Pancreas (tissue), 10 donors: ENCODE measurements around the gene ZNF644. TPM values are rescaled to one million over a fixed set of nuclear protein-coding genes. Genes with fewer than 3 reads are reported as not detected.
"Not testable (repeated sequence)": the region's sequence is repeated elsewhere in the genome, so short reads cannot be mapped to it uniquely, and the experiment has no call there.

ENCODE experiments used
- ATAC-seq, 4 donors: fragments of 200-7000 bp; cut with Tn5 transposase; one replicate each; pipeline versions ENCODE4 v1.8.0 to v1.9.1; 2020; ENCODE audit warnings: mild to moderate bottlenecking in 4 of 4, moderate library complexity in 4 of 4
- DNase-seq, 6 donors: peaks; one replicate each; pipeline ENCODE4 v3.0.0-alpha.2; 2020
- FAIRE-seq: peaks from 2 replicates; lab custom pipeline; 2012; peaks lifted over from hg19 to GRCh38; lab: Jason Lieb, UNC
- H3K27ac ChIP-seq, 4 donors: fragments of 200-600 bp; sonication (generic); 1 replicate in 3 of 4; 2 replicates in 1 of 4; pipeline versions ENCODE4 v1.5.0 to v1.8.0; 2020
- H3K27me3 ChIP-seq, 4 donors: fragments of 200-600 bp; one replicate each; pipeline ENCODE4 v1.8.0; 2021
- H3K36me3 ChIP-seq, 3 donors: fragments of 200-600 bp; sonication (generic) in 1 of 3; one replicate each; pipeline versions ENCODE4 v1.5.0 to v1.8.0; 2020 to 2021
- H3K4me1 ChIP-seq, 3 donors: fragments of 200-600 bp; one replicate each; pipeline ENCODE4 v1.8.0; 2021
- H3K4me3 ChIP-seq, 4 donors: fragments of 200-600 bp; sonication (generic) in 2 of 4; one replicate each; pipeline versions ENCODE4 v1.5.0 to v1.8.0; 2020 to 2021
- H3K9me3 ChIP-seq, 4 donors: fragments of 200-600 bp; one replicate each; pipeline ENCODE4 v1.8.0; 2021
- CTCF ChIP-seq, 4 donors: fragments of 200-600 bp; sonication (generic) in 3 of 4; IDR thresholded peaks; one replicate each; pipeline versions ENCODE4 v1.5.0 to v1.8.0; 2021; ENCODE audit warnings: antibody characterized with exemption in 4 of 4
- WGBS, 2 donors: extraction: QIAGEN DNeasy Blood & Tissue Kit; methylation state at CpG; one replicate each; pipeline ENCODE4 v1.1.7; 2013; 5-methylcytosine and 5-hydroxymethylcytosine counted together
- intact Hi-C, 3 donors: fragments of 100-400 bp; cut with DNase I; formaldehyde crosslinking; loops; one replicate each; pipeline versions ENCODE4 v1.11.1 to v1.14.2; 2022
- polyA plus RNA-seq, 2 donors: library from polyadenylated mRNA; stranded (reverse); fragments of 200-250 nt; gene quantifications; one replicate each; pipeline ENCODE4 v1.2.3, GENCODE V29; 2013
- total RNA-seq, 6 donors: library from RNA; stranded (reverse); fragmentation: NEBNext Ultra II Directional in 4 of 6; extraction: Animal tissue kit (Norgen Biotek cat#: 25700) in 4 of 6; gene quantifications; one replicate each; pipeline versions ENCODE4 v1.2.1 to v1.2.4, GENCODE V29; 2021 to 2023
- donor health status: healthy with polysubstance abuse.
- donor health status: DM: no; HTN: no; CAD: no; lungs with moderate emphysema.
- donor health status: DM: no; HTN: no; CAD: no.
- donor health status: control.
- donor health status: control.
- donor health status: Bipolar disorder and iron deficiency.
- donor health status: DM: yes; HTN: yes; CAD: no.
- donor health status: DM: no; HTN: no; CAD: no.
- donor health status: DM: no; HTN: no; CAD: no.
- donor health status: DM: yes; HTN: yes; CAD: no.

The ZNF644 gene
- total RNA-seq (10 to 100 TPM; 15.9 to 33.6 (median 22.6) TPM), polyA plus RNA-seq (10 to 100 TPM; 10.0 to 13.6 TPM)

- intact Hi-C loops: no loop called here
- no peaks in the 10 kb centered on the region for H3K36me3 ChIP-seq
- peaks cover 0 to 25% (median 23%) of the 10 kb centered on the region in 3 donors for H3K4me1 ChIP-seq
- no peak for TF ChIP-seq CTCF (IDR thresholded peaks at IDR 0.05)
- H3K4me3 ChIP-seq: peak within 1 kb of the TSS; percentile 56 to 83 (median 64)
- peak; percentile 88 to 96 (median 91) for ATAC-seq
- H3K9me3 ChIP-seq: no peaks in the 10 kb centered on the region
- peak within 1 kb of the TSS; percentile 95 to 100 (median 99) for H3K27ac ChIP-seq
- no peaks in the 10 kb centered on the region for H3K27me3 ChIP-seq
- DNase-seq: peak; percentile 90 to 95 (median 92)
- no peak for FAIRE-seq
- WGBS, 2 donors: 1% methylated on average over 62 to 70 of the region's 70 CpGs
These were observed at the start of gene ZNF644 for GRCh38 chr1:91021686-91022517. ZNF644 (minus strand) TSS chr1:91022035; CDS start chr1:90982353, 39,682 bp downstream.

GRCh38 chr1:91070298-91070697, 48.5 kb upstream of the ZNF644 start:
- 49 to 52% methylated on average over 3 of the region's 3 CpGs for WGBS, 2 donors
- no peaks in the 10 kb centered on the region for H3K4me1 ChIP-seq

GRCh38 chr1:91066538-91066937, 44.7 kb upstream of the ZNF644 start:
- no peak for FAIRE-seq
- DNase-seq: no peak
- no peaks in the 10 kb centered on the region for H3K4me1 ChIP-seq
- no peak for ATAC-seq
- 63 to 71% methylated on average over 1 of the region's 1 CpG for WGBS, 2 donors
- no peaks in the 10 kb centered on the region for H3K27me3 ChIP-seq
- no peaks in the 10 kb centered on the region for H3K9me3 ChIP-seq
- no peak for TF ChIP-seq CTCF (IDR thresholded peaks at IDR 0.05)
- H3K36me3 ChIP-seq: no peaks in the 10 kb centered on the region
- H3K27ac ChIP-seq: no peak overlapping the region
- H3K4me3 ChIP-seq: no peak overlapping the region
- intact Hi-C loops: no loop called here

More at GRCh38 chr1:91070298-91070697, 48.5 kb upstream of the ZNF644 start:
- ATAC-seq: no peak
- no peaks in the 10 kb centered on the region for H3K27me3 ChIP-seq
- no peak for FAIRE-seq
- no peak overlapping the region for H3K4me3 ChIP-seq
- intact Hi-C loops: no loop called here
- DNase-seq: no peak
- TF ChIP-seq CTCF (IDR thresholded peaks at IDR 0.05): no peak
- H3K27ac ChIP-seq: no peak overlapping the region
- no peaks in the 10 kb centered on the region for H3K9me3 ChIP-seq
- H3K36me3 ChIP-seq: no peaks in the 10 kb centered on the region

- H3K4me1 ChIP-seq: no peaks in the 10 kb centered on the region
- H3K36me3 ChIP-seq: no peaks in the 10 kb centered on the region
- intact Hi-C loops: no loop called here
- H3K27me3 ChIP-seq: no peaks in the 10 kb centered on the region
- WGBS, 2 donors: 18 to 23% methylated on average over 4 of the region's 4 CpGs
- ATAC-seq (peak; percentile 70 to 92 (median 87)), FAIRE-seq (no peak), DNase-seq (peak in 2 of 6 donors; percentile 8 to 53)
- TF ChIP-seq CTCF (IDR thresholded peaks at IDR 0.05): no peak
- H3K27ac ChIP-seq: no peak overlapping the region
- no peak overlapping the region for H3K4me3 ChIP-seq
- H3K9me3 ChIP-seq: no peaks in the 10 kb centered on the region
These were observed 43.5 kb upstream of the ZNF644 start for GRCh38 chr1:91065337-91065736.

GRCh38 chr1:91063403-91063802, 41.6 kb upstream of the ZNF644 start:
- H3K36me3 ChIP-seq, intact Hi-C loops, H3K27me3 ChIP-seq, H3K4me3 ChIP-seq, FAIRE-seq, H3K4me1 ChIP-seq, H3K27ac ChIP-seq, ATAC-seq, H3K9me3 ChIP-seq, DNase-seq: not testable (repeated sequence)
- 88 to 91% methylated on average over 5 of the region's 5 CpGs for WGBS, 2 donors
